Smooth muscle cell of the brain vasculature (primary cell): Measurements from ENCODE around the gene KRT5.

Source experiments
- DNase-seq: peaks from one replicate; pipeline ENCODE4 v3.0.0-alpha.2; 2012; ENCODE audit warnings: low read depth, low spot score

Gene KRT5

GRCh38 chr12:52537101-52537500 lies 16.9 kb upstream of the KRT5 start:
- no peak for DNase-seq

GRCh38 chr12:52535574-52535973 lies 15.4 kb upstream of the KRT5 start:
- DNase-seq: no peak

GRCh38 chr12:52534482-52534881 lies 14.3 kb upstream of the KRT5 start:
- no peak for DNase-seq

GRCh38 chr12:52533686-52534470 lies 13.7 kb upstream of the KRT5 start:
- no peak for DNase-seq

GRCh38 chr12:52532636-52533035 lies 12.4 kb upstream of the KRT5 start:
- DNase-seq: no peak

- DNase-seq: no peak
These were observed 11.5 kb upstream of the KRT5 start for GRCh38 chr12:52531566-52532300.

GRCh38 chr12:52530905-52531304 lies 10.7 kb upstream of the KRT5 start:
- no peak for DNase-seq

- no peak for DNase-seq
These were observed 10.2 kb upstream of the KRT5 start for GRCh38 chr12:52530366-52530765.

- no peak for DNase-seq
These were observed 9.7 kb upstream of the KRT5 start for GRCh38 chr12:52529846-52530245.

- no peak for DNase-seq
These were observed 9.2 kb upstream of the KRT5 start for GRCh38 chr12:52529417-52529816.

- DNase-seq: no peak
These were observed 8.5 kb upstream of the KRT5 start for GRCh38 chr12:52528641-52529143.

- no peak for DNase-seq
These were observed 7.1 kb upstream of the KRT5 start for GRCh38 chr12:52527121-52527800.

GRCh38 chr12:52526511-52526951 lies 6.3 kb upstream of the KRT5 start:
- no peak for DNase-seq

GRCh38 chr12:52525661-52526499 lies 5.7 kb upstream of the KRT5 start:
- DNase-seq: no peak

GRCh38 chr12:52524898-52525591 lies 4.9 kb upstream of the KRT5 start:
- no peak for DNase-seq

- no peak for DNase-seq
These were observed 4.2 kb upstream of the KRT5 start for GRCh38 chr12:52524241-52524897.

GRCh38 chr12:52523824-52524223 lies 3.6 kb upstream of the KRT5 start:
- DNase-seq: no peak

GRCh38 chr12:52522346-52523011 lies 2.3 kb upstream of the KRT5 start:
- DNase-seq: no peak

- no peak for DNase-seq
These were observed 1.5 kb upstream of the KRT5 start for GRCh38 chr12:52521568-52522266.
